Dermis blood vessel endothelial cell (primary cell): ENCODE measurements around the gene ACAD10. TPM values are rescaled to one million over a fixed set of nuclear protein-coding genes. Genes with fewer than 3 reads are reported as not detected.
A peak's percentile ranks its signal among the peaks of the same experiment; 100 is the strongest.

ENCODE experiments used
- DNase-seq: peaks from one replicate; pipeline ENCODE4 v3.0.0; 2010
- total RNA-seq: library from RNA; depleted of rRNA; stranded (reverse); fragments of >200 nt; gene quantifications from 2 replicates; pipeline ENCODE4 v1.2.3, GENCODE V29; 2014

ACAD10 gene
- total RNA-seq, 1 donor from 2014 or later: 8.0 TPM

GRCh38 chr12:111780166-111780565, 94.3 kb downstream of the ACAD10 start:
- no peak for DNase-seq

- DNase-seq: no peak
Observed at GRCh38 chr12:111780615-111781014, 94.8 kb downstream of the ACAD10 start.

DNA sequence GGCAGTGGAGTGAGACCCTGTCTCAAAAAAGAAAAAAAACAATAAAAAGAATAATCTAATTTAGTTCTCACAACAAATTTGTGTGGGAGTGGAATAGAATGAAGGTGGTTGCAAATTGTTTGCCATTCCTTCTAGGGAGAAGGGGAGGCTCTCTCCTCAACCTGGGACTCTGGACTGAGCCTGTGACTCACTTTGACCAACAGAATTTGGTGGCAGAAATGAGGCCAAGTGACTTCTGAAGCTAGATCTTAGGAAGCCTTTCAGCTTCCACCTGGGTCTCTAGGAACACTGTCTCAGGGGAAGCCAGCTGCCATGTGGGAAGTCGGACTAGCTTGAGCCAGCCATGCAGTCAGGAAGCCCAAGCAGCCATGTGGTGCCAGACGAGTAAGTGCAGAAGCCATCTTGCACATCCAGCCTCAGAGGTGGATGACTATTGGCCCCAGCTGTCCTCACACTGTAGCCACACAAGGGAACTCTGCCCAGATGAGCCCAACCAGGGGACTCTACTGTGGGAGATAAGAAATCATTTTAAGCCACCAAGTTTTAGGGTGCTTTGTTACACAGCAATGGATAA, 95.3 kb downstream of the ACAD10 start:
- DNase-seq: no peak

DNA sequence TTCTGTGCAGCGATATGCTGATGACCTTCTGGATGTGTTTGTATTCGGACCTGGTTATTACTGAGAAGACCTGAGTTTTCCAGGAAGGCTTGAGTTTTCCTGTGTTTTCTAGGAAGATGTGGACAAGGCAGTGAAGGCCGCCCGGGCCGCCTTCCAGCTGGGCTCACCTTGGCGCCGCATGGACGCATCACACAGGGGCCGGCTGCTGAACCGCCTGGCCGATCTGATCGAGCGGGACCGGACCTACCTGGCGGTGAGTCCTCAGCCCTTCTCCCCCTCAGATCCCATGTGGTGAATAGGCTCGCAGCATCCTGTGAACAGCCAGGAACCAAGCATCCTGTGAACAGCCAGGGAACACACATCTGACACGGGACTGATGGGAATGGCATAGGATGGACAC, 97.2 kb downstream of the ACAD10 start:
- no peak for DNase-seq

- DNase-seq: no peak
Observed at GRCh38 chr12:111784953-111785352, 99.1 kb downstream of the ACAD10 start.

GRCh38 chr12:111785651-111786050, 99.8 kb downstream of the ACAD10 start:
- peak; percentile 84 for DNase-seq

DNA sequence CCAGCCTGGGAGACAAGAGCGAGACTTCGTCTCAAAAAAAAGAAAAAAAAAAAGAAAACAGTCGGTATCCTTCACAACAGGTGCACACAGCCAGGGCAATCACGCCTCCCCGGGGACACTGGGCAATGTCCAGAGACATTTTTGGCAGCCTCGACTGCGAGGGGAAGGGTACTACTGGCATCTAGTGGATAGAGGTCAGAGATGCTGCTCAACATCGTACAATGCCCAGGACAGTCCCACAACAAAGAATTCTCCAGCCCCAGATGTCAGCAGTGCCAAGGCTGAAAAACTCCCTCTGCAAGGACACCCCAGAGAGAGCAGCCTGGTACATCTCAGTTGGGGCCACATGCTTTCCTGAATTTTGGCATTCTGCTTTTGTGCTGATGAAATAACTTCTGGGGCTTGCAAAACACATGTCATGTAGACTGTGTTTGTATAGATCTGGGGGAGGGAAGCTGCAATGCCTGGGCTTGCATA, 102.4 kb downstream of the ACAD10 start:
- DNase-seq: peak; percentile 49

- DNase-seq: no peak
Observed at GRCh38 chr12:111789779-111790178, 103.9 kb downstream of the ACAD10 start.

DNA sequence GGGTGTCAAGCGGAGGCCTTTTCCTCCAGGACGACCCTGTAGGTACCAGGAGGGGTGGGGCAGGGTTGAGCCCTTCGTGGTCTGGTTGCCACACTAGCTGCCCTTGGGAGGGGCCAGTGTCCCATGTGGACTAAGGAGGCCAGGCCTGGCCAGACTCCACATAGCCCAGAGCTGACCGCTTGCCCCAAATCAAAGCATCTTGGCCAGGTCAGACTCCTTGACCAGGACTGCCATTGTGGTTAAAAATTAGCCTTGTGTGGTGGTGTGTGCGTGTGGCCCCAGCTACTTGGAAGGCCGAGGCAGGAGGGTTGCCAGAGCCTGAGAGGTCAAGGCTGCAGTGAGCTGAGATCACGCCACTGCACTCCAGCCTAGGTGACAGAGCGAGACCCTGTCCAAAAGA, 105.7 kb downstream of the ACAD10 start:
- no peak for DNase-seq

GRCh38 chr12:111792155-111792855, 106.5 kb downstream of the ACAD10 start:
- peak; percentile 31 for DNase-seq

- DNase-seq: no peak
Observed at GRCh38 chr12:111792856-111793235, 107.0 kb downstream of the ACAD10 start.

DNA sequence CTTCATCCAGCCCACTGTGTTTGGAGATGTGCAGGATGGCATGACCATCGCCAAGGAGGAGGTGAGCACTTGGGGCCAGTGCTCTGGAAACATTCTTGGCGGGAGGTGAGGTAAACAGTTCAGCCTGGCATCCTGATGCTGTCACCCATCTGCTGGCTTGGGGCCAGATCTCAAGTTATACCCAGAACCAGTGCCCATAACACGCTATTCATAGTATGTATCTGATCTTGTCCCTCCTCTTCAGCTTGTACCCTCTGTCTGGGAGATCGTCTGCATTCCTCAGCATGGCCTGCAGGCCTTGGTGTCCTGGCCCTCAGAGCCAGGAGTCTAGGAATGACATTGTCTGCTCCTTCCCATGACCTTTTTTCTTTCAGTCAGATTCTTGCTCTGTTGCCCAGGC, 112.3 kb downstream of the ACAD10 start:
- DNase-seq: no peak

GRCh38 chr12:111799758-111800157, 113.9 kb downstream of the ACAD10 start:
- no peak for DNase-seq

DNA sequence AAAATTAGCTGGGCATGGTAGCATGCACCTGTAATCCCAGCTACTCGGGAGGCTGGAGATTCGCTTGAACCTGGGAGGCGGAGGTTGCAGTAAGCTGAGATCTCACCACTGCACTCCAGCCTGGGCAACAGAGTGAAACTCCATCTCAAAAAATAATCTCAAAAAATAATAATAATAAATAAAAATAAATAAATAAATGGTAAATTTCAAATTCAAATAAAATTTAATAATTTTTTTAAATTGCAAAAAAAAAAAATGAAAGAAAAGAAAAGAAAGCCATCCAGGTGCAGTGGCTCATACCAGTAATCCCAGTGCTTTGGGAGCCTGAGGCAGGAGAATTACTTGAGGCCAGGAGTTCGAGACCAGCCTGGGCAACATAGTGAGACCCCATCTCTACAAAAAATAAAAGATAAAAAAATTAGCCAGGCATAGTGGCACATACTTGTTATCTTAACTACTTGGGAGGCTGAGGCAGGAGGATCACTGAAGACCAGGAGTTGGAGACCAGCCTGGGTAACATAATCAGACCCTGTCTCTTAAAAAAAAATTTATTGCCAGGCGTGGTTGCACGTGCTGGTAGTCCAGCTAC, 117.3 kb downstream of the ACAD10 start:
- DNase-seq: no peak

DNA sequence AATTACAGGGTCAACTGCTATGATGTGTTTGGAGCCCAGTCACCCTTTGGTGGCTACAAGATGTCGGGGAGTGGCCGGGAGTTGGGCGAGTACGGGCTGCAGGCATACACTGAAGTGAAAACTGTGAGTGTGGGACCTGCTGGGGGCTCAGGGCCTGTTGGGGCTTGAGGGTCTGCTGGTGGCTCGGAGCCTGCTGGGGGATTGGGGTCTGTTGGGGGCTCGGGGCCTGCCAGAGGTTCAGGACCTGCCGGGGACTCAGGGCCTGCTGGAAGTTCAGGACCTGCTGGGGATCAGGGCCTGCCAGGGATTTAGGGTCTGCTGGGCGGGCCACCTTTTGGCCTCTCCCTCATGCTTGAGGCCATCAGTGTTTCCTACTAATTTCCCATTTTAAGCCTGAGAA, 118.0 kb downstream of the ACAD10 start:
- no peak for DNase-seq

GRCh38 chr12:111806304-111806703, 120.5 kb downstream of the ACAD10 start:
- no peak for DNase-seq

Other genes starting within 250 kb of the ACAD10 start
- 32.0 and 37.3 TPM in 2 replicates for gene ATXN2, start 86.7 kb upstream of the ACAD10 start, total RNA-seq
- gene BRAP, start 97 bp upstream of the ACAD10 start, total RNA-seq: 20.6 and 25.5 TPM in 2 replicates
- 68.6 and 76.6 TPM in 2 replicates for gene ALDH2, start 80.9 kb downstream of the ACAD10 start, total RNA-seq
- 31.1 and 37.6 TPM in 2 replicates for gene MAPKAPK5, start 156.2 kb downstream of the ACAD10 start, total RNA-seq